Measurements from ENCODE around the gene WDFY2.

GRCh38 chr13:51666374-51666773 lies 82.1 kb downstream of the WDFY2 start:
- TF ChIP-seq RAD21 (conservative IDR thresholded peaks at IDR 0.05) (no peak), CTCF (IDR thresholded peaks at IDR 0.05; ENCODE audit: poor library complexity, severe bottlenecking) (no peak), EZH2 (IDR thresholded peaks at IDR 0.05; ENCODE audit: borderline replicate concordance, insufficient read depth, low read length, poor library complexity, severe bottlenecking) (no peak)
